Measurements from ENCODE around the gene PHACTR1. TPM values are rescaled to one million over a fixed set of nuclear protein-coding genes. Genes with fewer than 3 reads are reported as not detected.

The PHACTR1 gene
- total and polyA plus RNA-seq, 12 donors: 0.77 to 16.0 (median 3.5) TPM

- Histone ChIP-seq H3K9me3 (replicated peaks in 1 of 3) (no peaks in the 10 kb centered on the region), H3K4me1 (replicated peaks in 1 of 2) (no peaks in the 10 kb centered on the region), H3K36me3 (replicated peaks in 1 of 2) (no peaks in the 10 kb centered on the region), H3K27me3 (no peaks in the 10 kb centered on the region), H3K4me3 (no peak overlapping the region), H3K27ac (no peak overlapping the region)
- no peak for TF ChIP-seq CTCF (IDR thresholded peaks at IDR 0.05)
- no peak for TF ChIP-seq POLR2A (IDR thresholded peaks at IDR 0.05)
- intact Hi-C loops (cut with DNase I): no loop called here
- no peak for DNase-seq
- WGBS, 4 donors: 57 to 93% (median 83%) methylated on average over 3 to 4 of the region's 4 CpGs
These were observed 328.3 kb downstream of the PHACTR1 start for GRCh38 chr6:13044896-13045295.

- Histone ChIP-seq H3K9me3 (replicated peaks in 1 of 3) (no peaks in the 10 kb centered on the region), H3K27me3 (no peaks in the 10 kb centered on the region), H3K27ac (no peak overlapping the region), H3K4me1 (replicated peaks in 1 of 2) (no peaks in the 10 kb centered on the region), H3K4me3 (no peak overlapping the region), H3K36me3 (replicated peaks in 1 of 2) (no peaks in the 10 kb centered on the region)
- 81 to 100% (median 85%) methylated on average over 2 of the region's 2 CpGs for WGBS, 4 donors
- TF ChIP-seq CTCF (IDR thresholded peaks at IDR 0.05) (no peak), POLR2A (IDR thresholded peaks at IDR 0.05) (no peak)
- no peak for DNase-seq
- intact Hi-C loops (cut with DNase I): no loop called here
These were observed 329.1 kb downstream of the PHACTR1 start for GRCh38 chr6:13045676-13046075.

- H3K36me3 ChIP-seq (replicated peaks in 1 of 2): no peaks in the 10 kb centered on the region
- no peaks in the 10 kb centered on the region for H3K9me3 ChIP-seq (replicated peaks in 1 of 3)
- H3K27me3 ChIP-seq: no peaks in the 10 kb centered on the region
- TF ChIP-seq CTCF (IDR thresholded peaks at IDR 0.05) (no peak), POLR2A (IDR thresholded peaks at IDR 0.05) (no peak)
- no peak for DNase-seq
- H3K4me3 ChIP-seq: no peak overlapping the region
- 79 to 91% (median 80%) methylated on average over 4 of the region's 4 CpGs for WGBS, 4 donors
- intact Hi-C loops (cut with DNase I): no loop called here
- H3K4me1 ChIP-seq (replicated peaks in 1 of 2): no peaks in the 10 kb centered on the region
- H3K27ac ChIP-seq: no peak overlapping the region
These were observed 329.5 kb downstream of the PHACTR1 start for GRCh38 chr6:13046084-13046483.

GRCh38 chr6:13048113-13048512 is 331.5 kb downstream of the PHACTR1 start:
- intact Hi-C loops (cut with DNase I): no loop called here
- H3K27ac ChIP-seq: no peak overlapping the region
- no peak for DNase-seq
- H3K9me3 ChIP-seq (replicated peaks in 1 of 3): no peaks in the 10 kb centered on the region
- no peak overlapping the region for H3K4me3 ChIP-seq
- H3K36me3 ChIP-seq (replicated peaks in 1 of 2): no peaks in the 10 kb centered on the region
- no peak for TF ChIP-seq CTCF (IDR thresholded peaks at IDR 0.05)
- TF ChIP-seq POLR2A (IDR thresholded peaks at IDR 0.05): no peak
- WGBS, 4 donors: 54 to 68% (median 60%) methylated on average over 2 of the region's 2 CpGs
- H3K4me1 ChIP-seq (replicated peaks in 1 of 2): no peaks in the 10 kb centered on the region
- no peaks in the 10 kb centered on the region for H3K27me3 ChIP-seq
